ENCODE measurements around the gene FBN2.

DNA sequence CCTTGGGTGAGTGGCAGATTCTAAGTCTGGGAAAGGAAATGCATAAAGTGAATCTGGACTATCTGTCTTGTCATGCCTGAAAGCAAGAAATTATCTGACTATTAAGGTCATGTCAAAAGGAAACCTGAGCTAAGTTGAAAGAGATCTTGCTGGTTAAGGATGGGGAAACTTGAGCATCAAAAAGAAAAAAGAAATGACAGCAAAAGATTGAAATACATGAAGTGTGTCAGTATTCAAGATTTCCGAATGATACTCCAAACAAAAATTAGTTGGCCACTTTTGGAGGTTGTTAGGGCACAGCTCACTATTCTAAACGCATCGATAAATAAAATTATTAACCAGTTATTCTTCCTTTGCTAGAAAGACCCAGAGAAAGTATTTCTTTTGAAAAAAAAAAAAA lies 3.3 kb upstream of the FBN2 start:
- TF ChIP-seq POLR2AphosphoS5 (IDR thresholded peaks at IDR 0.05; ENCODE audit: borderline replicate concordance, low read depth, low read length) (no peak), EZH2 (IDR thresholded peaks at IDR 0.05) (no peak)
